ENCODE results near the gene TPP1. TPM values are rescaled to one million over a fixed set of nuclear protein-coding genes. Genes with fewer than 3 reads are reported as not detected.

Gene TPP1
- total and polyA plus RNA-seq, 10 of the 15 experiments (the other 5 are each of a cell fraction or from before 2014, with no cell fraction given) = 7.5 to 64.6 (median 38.3) TPM

GRCh38 chr11:6603287-6604080 lies 15.7 kb downstream of the TPP1 start, which contains the start of the genes ILK and RRP8 (continued):
- TF ChIP-seq CEBPZ (IDR thresholded peaks at IDR 0.05; ENCODE audit: low read depth, low read length) (no peak), RBBP5 (conservative IDR thresholded peaks at IDR 0.05) (no peak), BACH1 (IDR thresholded peaks at IDR 0.05; ENCODE audit: borderline replicate concordance) (no peak), STAT1 (conservative IDR thresholded peaks at IDR 0.05) (peak; percentile 2; the same call in 1 of the 2 replicates), RB1 (IDR thresholded peaks at IDR 0.05; ENCODE audit: borderline replicate concordance) (peak; percentile 55; the same call in 1 of the 2 replicates), SKIL (IDR thresholded peaks at IDR 0.05; ENCODE audit: low read depth, poor library complexity, severe bottlenecking) (no peak), PAX8 (IDR thresholded peaks at IDR 0.05) (no peak), TAF1 (IDR thresholded peaks at IDR 0.05; ENCODE audit: borderline replicate concordance, low read depth, low read length) (peak; percentile 91), CBX5 (IDR thresholded peaks at IDR 0.05; ENCODE audit: low read depth) (peak; percentile 91; the same call in 1 of the 2 replicates), POU2F2 (IDR thresholded peaks at IDR 0.05; ENCODE audit: borderline replicate concordance, low read depth, low read length) (peak; percentile 85; the same call in 2 of the 3 replicates), SMC3 (IDR thresholded peaks at IDR 0.05; ENCODE audit: borderline replicate concordance, low read length) (no peak), BCL11A (IDR thresholded peaks at IDR 0.05; ENCODE audit: low read depth, low read length) (0 out of 2 replicates have a peak, but pooled peaks have one; percentile 28), ZNF687 (IDR thresholded peaks at IDR 0.05) (peak; percentile 73; the same call in 1 of the 2 replicates), YY1 (IDR thresholded peaks at IDR 0.05; ENCODE audit: low read depth, low read length) (peak; percentile 71), SMARCA5 (IDR thresholded peaks at IDR 0.05) (peak; percentile 79; the same call in 1 of the 2 replicates), E2F8 (IDR thresholded peaks at IDR 0.05; ENCODE audit: low read depth, partially characterized antibody) (no peak), JUNB (IDR thresholded peaks at IDR 0.05) (no peak)

All from GM12878 (cell line).